NCI-H2227 (cell line): Measurements from ENCODE around the gene KCNMB4.
"Not testable (repeated sequence)": the region's sequence is repeated elsewhere in the genome, so short reads cannot be mapped to it uniquely, and the experiment has no call there.

Experiments
- DNase-seq: peaks from one replicate; lab custom pipeline; 2025; ENCODE audit not compliant: unreplicated experiment; lab: John Stamatoyannopoulos, UW

Gene KCNMB4

DNA sequence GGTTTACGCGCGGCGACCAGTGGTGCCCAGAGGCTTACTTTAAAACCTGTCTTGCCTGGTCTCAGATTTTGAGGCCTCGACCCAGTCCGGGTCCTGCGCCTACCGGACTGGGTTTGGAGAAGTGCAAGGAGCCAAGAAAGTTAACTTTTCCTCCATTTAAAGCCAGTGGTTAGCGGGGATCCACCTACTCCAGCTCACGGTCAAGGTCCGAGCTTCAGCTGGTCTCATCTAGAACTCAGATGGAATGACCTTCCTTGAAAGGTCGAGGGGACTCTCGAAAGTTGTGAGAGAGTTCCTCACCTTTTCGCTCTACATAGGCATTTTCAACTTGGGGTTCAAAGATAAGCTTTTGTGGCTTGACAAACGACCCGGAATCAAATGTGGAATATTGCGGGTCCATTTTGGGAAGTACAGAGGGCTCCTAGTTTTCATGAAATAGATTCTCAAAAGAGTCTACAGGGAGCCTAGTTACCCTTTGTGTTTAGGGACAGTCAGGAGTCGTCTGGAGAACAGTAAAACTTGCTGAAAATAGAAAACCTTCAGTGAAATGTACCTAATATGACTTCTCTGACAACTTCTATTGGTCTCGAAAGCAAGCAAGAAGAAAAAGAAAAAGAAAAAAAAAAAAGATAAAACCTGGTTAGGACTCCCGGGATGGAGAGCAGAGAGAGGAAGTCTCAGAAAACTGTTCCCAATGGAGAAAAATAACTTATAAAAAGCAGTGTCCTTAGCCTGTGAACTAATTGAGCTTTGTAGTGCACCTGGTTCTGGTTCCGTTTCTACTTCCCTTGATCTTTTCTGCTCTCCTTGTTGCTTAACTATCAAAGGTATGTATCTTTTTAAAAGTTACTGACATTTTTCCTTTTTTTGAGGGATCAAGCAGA lies 1.4 kb downstream of the KCNMB4 start:
- peak; percentile 19 for DNase-seq

DNA sequence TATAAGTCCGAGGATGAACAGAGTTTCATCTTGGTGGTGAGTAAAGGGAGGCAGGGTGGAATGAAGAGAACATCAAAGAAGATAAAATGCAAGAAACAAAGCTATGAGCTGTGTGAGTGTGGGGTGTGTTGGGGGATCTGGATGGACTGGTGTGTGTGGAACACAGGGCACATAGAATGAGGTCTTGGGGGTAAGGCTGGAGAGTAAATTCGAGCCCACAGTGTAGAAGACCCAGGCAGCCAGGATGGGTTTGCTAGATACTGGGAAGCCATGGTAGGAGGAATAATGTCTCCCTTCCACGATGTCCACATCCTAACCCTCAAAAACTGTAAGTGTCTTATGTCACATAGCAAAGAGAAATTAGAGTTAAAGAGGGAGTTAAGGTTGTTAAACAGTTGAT lies 6.8 kb downstream of the KCNMB4 start:
- DNase-seq, result no peak

- no peak for DNase-seq
These were observed 13.8 kb downstream of the KCNMB4 start for GRCh38 chr12:70379846-70380245.

GRCh38 chr12:70383484-70383883 lies 17.4 kb downstream of the KCNMB4 start:
- DNase-seq, result no peak

- DNase-seq, result no peak
These were observed 17.8 kb downstream of the KCNMB4 start for GRCh38 chr12:70383886-70384285.

GRCh38 chr12:70386771-70387170 lies 20.7 kb downstream of the KCNMB4 start:
- DNase-seq, result no peak

- no peak for DNase-seq
These were observed 23.6 kb downstream of the KCNMB4 start for GRCh38 chr12:70389678-70390077.

GRCh38 chr12:70392631-70393030 lies 26.5 kb downstream of the KCNMB4 start:
- DNase-seq, result not testable (repeated sequence)

DNA sequence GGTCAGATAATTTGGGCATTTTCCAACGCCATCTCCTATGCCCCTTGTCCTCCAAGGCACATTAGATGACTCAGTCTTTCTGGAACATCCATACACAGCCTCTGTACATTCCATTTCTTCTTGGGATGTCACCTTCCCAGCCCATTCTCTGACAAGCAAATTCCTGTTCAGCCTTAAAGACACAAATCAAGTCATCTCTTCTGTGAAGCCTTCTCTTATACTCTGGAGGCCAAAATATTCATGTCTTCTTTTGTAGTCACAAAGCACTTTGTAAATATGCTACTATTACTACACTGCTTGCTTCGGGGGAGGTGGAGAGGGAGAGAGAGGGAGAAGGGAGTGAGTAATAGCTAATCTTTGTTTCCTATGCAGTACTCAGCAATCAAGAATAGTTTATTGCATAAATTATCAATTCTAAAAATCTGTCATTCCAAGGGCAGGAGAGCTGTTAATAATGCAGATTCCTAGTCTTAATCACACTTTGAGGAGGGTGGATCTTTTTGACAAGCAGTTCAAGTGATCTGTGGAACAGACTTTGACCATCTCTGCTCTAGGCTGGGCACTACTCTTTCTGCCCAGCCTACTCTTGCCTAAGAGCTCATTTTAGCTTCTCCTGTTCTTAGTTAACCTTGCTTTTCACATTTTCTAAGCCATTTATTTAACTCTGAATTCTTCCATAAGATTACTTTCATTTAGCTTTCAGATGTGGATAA lies 27.9 kb downstream of the KCNMB4 start:
- no peak for DNase-seq

- no peak for DNase-seq
These were observed 31.9 kb downstream of the KCNMB4 start for GRCh38 chr12:70398002-70398401.

GRCh38 chr12:70398862-70399261 lies 32.8 kb downstream of the KCNMB4 start:
- no peak for DNase-seq

DNA sequence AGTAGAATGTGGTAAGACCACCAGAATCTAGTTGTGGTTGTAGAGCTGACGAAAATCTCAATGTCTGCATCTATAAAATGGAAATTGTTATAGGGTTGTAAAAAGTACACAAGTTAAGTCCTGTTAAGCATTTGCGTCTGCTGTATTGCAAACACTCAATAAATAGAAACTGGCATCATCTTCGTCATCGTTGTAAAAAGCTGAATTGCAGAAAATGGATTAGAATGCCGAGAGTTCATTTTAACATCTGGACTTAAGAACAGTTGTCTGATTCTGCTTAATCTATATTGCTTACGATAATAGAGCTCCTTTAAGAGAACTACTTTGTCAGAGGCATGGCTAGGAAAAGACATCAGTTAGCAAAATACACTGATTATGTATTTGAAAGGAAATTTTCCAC lies 33.2 kb downstream of the KCNMB4 start:
- DNase-seq, result no peak

GRCh38 chr12:70400124-70400523 lies 34.0 kb downstream of the KCNMB4 start:
- no peak for DNase-seq

DNA sequence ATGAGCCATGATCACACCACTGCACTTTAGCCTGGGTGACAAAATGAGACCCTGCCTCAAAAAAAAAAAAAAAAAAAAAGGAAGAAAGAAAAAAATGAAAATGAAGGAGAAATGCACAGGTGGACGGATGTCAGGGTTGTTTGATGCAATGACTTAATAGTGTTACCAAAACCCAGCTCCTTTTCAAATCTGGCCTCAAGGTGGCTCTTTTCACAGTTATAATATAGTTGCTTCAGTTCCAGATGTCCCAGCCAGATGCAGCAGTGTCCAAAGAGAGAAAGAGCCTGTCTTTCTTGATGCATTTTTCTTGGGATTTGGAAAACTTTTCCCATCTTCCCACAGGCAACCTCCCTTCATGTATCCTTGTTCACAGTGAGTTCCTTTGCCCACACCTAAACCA lies 36.5 kb downstream of the KCNMB4 start:
- no peak for DNase-seq

DNA sequence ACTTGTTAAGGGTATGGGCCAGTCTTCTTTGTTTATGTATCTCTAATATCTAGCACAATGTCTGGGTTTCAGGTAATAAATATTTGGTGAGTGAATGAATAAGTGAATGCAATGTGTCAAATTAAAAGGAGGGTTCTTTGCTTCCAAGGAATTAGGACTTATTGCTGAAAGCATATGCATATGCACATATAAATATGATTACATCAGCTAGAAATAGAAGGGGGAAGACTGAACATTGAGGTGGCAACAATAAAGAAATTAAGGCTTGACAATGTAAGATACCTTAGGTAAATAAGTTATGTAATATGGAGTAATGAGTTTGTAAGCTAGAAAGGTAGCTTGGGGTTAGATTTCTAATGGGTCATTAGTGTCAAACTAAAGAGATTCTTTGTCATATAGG lies 37.7 kb downstream of the KCNMB4 start:
- DNase-seq, result no peak

DNA sequence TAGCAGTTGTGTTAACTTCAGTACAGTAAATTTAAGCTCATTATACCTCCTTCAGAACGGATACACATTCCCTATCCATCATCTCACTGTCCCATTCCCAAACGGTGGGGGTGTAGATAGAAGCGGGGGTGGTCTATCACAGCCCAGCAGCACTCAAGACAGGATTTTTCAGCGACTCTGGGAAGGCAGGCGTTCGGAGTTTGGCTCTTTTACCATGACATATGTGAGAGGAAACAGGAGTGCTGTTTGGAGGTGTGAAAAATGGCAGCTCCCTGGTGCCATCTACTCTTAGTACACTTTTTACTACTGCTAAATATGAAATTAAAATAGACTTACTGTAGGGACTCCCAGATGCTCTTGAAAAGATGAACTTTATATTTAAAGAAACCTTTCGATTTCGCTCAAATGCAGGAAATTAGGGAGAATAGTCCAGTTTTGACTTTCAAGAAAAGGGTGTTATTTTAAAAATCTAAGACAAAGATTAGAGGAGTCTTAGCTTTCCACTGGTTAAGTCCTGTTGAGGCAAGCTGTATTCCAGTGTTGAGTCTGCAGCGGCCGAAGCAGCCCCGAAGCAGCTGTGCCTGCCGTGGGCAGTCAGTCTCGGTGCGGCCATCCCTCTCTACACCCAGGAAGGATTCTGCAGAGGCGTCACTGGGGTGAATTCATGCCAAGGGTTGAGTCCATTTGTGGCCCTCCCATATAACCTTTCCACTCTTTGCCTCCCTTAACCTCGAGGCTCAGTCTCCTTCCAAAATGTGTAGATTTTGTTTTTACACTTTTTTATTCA lies 42.1 kb downstream of the KCNMB4 start:
- DNase-seq, result no peak

GRCh38 chr12:70415987-70416386 lies 49.9 kb downstream of the KCNMB4 start:
- DNase-seq, result no peak

DNA sequence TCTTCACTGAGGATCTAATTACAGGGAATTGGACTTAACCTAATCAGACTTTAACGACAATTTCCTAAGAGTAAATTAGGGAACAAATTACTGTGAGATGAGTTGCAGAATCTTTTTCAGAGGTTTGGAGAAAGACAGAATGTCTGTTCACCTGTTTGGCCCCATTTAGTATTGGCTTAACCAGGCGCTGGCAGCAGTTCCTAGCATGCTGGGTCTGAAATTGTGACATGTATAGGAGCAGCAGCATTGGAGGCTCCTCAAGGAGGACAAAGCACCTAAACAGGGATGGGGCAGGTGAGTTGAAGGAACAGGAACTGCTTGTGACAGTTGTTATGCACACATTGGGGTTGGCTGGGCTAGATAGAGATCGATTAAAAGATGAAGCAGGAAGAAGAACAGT lies 51.0 kb downstream of the KCNMB4 start:
- DNase-seq, result no peak

DNA sequence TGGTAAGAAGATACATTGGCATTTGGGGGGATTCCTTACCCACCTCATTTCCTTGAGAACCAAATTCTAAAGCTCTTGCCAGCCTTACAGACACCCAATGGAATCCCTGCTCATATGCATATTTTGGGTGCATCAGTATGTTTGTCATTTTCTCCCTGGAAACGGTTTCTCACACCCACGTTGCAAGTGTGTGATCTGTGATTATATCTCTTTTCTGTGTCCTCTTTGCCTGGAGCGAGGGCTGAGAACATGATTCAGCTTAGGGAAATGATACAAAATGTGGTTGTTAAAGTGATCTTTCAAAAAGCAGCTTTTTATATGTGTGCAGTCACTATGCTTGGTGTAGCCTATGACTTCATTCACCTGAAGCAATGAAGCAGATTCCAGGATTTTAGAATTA lies 52.0 kb downstream of the KCNMB4 start:
- no peak for DNase-seq

DNA sequence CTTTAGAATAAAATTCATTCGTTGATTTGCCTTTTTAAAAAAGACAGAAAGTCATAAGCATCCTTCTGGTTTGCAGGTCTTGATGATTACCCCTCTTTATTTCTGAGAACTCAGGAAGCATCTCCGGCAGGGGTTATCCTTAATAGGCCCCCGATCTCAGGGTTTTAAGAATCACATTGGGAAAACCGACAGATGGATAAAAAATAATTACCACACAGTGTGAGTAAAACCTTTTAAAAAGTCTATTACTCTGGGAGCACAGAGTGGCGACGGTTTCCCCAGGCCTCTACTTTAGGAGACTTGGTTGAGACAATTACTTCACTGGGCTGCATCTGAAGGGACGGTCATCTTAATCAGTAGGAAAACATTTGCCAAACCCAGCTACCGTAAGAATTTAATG lies 56.5 kb downstream of the KCNMB4 start:
- DNase-seq, result peak; percentile 18

DNA sequence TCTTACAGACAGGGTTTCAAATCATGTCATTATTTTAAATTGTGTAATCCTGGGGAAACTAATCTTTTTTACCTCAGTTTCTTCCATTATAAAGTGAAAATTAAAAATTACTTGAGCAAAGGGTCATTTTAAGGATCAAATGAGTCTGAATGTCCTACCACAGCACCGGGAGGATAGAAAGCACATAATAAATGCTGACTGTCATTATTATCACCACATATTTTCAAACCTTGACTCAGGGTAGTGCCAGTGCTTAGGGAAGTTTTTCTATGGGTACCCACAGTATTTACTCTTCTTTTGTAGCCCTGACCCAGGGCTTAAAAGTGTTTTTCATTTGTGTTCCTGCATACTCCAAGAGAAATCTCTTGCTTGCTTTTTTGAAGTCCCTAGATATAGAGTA lies 60.5 kb downstream of the KCNMB4 start:
- DNase-seq, result no peak

DNA sequence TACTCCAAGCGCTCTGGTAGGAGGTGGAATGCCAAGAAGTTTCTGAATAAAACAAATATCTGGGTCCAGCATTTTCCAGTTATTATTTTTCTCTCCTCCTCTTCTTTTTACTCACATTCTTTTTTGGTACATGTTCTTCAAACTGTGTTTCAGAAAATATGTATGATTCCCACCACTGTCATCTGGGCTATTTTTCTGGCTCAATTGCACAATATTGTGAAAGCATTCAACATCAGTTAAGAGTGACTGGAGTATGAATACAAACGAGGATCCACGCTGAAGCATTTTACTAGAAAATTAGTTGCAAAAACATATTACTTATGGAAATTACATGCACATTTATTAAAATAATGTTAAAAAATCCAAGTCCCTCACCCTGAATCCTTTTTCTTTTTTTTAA lies 61.5 kb downstream of the KCNMB4 start:
- no peak for DNase-seq
